Right lobe of liver (tissue), 6 donors: ENCODE measurements around the gene MTA1. TPM values are rescaled to one million over a fixed set of nuclear protein-coding genes. Genes with fewer than 3 reads are reported as not detected.

ENCODE experiments used
- ATAC-seq, 4 donors: fragments of 200-7000 bp; cut with Tn5 transposase; one replicate each; pipeline ENCODE4 v1.9.1; 2020; ENCODE audit warnings: mild to moderate bottlenecking in 4 of 4, moderate library complexity in 4 of 4
- DNase-seq, 3 donors: peaks; one replicate each; pipeline ENCODE4 v3.0.0-alpha.2; 2020
- H3K27ac ChIP-seq, 3 donors: fragments of 200-600 bp; one replicate each; pipeline ENCODE4 v1.8.0; 2022
- H3K27me3 ChIP-seq, 2 donors: fragments of 200-600 bp; one replicate each; pipeline ENCODE4 v1.8.0; 2022
- H3K36me3 ChIP-seq, 4 donors: fragments of 200-600 bp; sonication (generic) in 1 of 4; one replicate each; pipeline versions ENCODE4 v1.5.1 to v1.8.0; 2017 to 2022; ENCODE audit warnings: control low read depth in 1 of 4
- H3K4me1 ChIP-seq, 4 donors: fragments of 200-600 bp; sonication (generic) in 1 of 4; one replicate each; pipeline versions ENCODE4 v1.5.1 to v1.8.0; 2017 to 2022; ENCODE audit warnings: control low read depth in 1 of 4
- H3K4me3 ChIP-seq, 3 donors: fragments of 200-600 bp; one replicate each; pipeline ENCODE4 v1.8.0; 2022
- H3K9me3 ChIP-seq, 4 donors: fragments of 200-600 bp; sonication (generic) in 1 of 4; one replicate each; pipeline versions ENCODE4 v1.5.1 to v1.8.0; 2017 to 2022; ENCODE audit warnings: control low read depth in 1 of 4
- CTCF ChIP-seq, 4 donors: fragments of 200-600 bp in 3 of 4; fragments of 450-650 bp in 1 of 4; IDR thresholded peaks; one replicate each; pipeline versions ENCODE4 v1.5.1 to v1.8.0; 2016 to 2022; ENCODE audit warnings: antibody characterized with exemption in 4 of 4, mild to moderate bottlenecking in 2 of 4
- POLR2A ChIP-seq: fragments of 450-650 bp; IDR thresholded peaks from one replicate; pipeline ENCODE4 v1.6.1; 2017; ENCODE audit warnings: antibody characterized with exemption, mild to moderate bottlenecking
- WGBS: methylation state at CpG from one replicate; pipeline ENCODE4 v1.1.6; 2018; ENCODE audit warnings: low coverage, low lambda C conversion rate; ENCODE audit not compliant: insufficient coverage; ENCODE audit errors: missing lambda C conversion rate; 5-methylcytosine and 5-hydroxymethylcytosine counted together
- intact Hi-C, 2 donors: fragments of 100-400 bp; cut with DNase I; formaldehyde crosslinking; loops; one replicate each; pipeline versions ENCODE4 v1.11.2 to v1.14.1; 2022
- total RNA-seq, 6 experiments: library from RNA; depleted of rRNA in 2 of 6; stranded (reverse); fragments of >200 nt in 2 of 6; fragmentation: NEBNext Ultra II Directional in 3 of 6; extraction: Animal tissue kit (Norgen Biotek cat#: 25700) in 3 of 6; gene quantifications; one replicate each; pipeline versions ENCODE4 v1.1.0 to v1.2.4, GENCODE V29; 2016 to 2023
- donor health status: DM: no; HTN: yes; CAD: no.
- donor health status: DM: no; HTN: no; CAD: no.
- donor health status: DM: no; HTN: no; CAD: no.
- donor health status: DM: no; HTN: yes; CAD: no.
- donor health status: DM: no; HTN: yes; CAD: no.

Gene MTA1
- total RNA-seq, 6 experiments from 2014 or later = 18.6 to 45.1 (median 29.2) TPM

GRCh38 chr14:105517096-105517495 is 97.5 kb downstream of the MTA1 start:
- no peak for TF ChIP-seq POLR2A
- no peak for TF ChIP-seq CTCF (IDR thresholded peaks at IDR 0.05)
- no peaks in the 10 kb centered on the region for H3K4me1 ChIP-seq
- intact Hi-C loops = no loop called here
- H3K9me3 ChIP-seq = no peaks in the 10 kb centered on the region
- H3K36me3 ChIP-seq = no peaks in the 10 kb centered on the region
- no peak overlapping the region for H3K27ac ChIP-seq
- H3K4me3 ChIP-seq = no peak overlapping the region
- no peaks in the 10 kb centered on the region for H3K27me3 ChIP-seq
- DNase-seq (no peak), ATAC-seq (no peak)
- 72% methylated on average over 3 of the region's 5 CpGs for WGBS

GRCh38 chr14:105519946-105520698 is 100.5 kb downstream of the MTA1 start:
- H3K27ac ChIP-seq = no peak overlapping the region
- 66% methylated on average over 10 of the region's 14 CpGs for WGBS
- no peak for ATAC-seq
- H3K4me3 ChIP-seq = no peak overlapping the region
- intact Hi-C loops = loop anchor here in 1 of 2 donors (10.0 kb wide), 1 partner anchor 145 kb away; no protein-coding TSS in a partner anchor
- no peaks in the 10 kb centered on the region for H3K4me1 ChIP-seq
- no peak for DNase-seq
- H3K36me3 ChIP-seq = no peaks in the 10 kb centered on the region
- no peaks in the 10 kb centered on the region for H3K9me3 ChIP-seq
- TF ChIP-seq POLR2A (no peak), CTCF (IDR thresholded peaks at IDR 0.05) (no peak)
- no peaks in the 10 kb centered on the region for H3K27me3 ChIP-seq

Other genes starting within 250 kb of the MTA1 start
- gene NUDT14, start 238.5 kb upstream of the MTA1 start, total RNA-seq = 10 to 100 TPM in 5 of 6 experiments, 1 to 10 TPM in 1; 9.0 to 27.4 (median 11.4) TPM
- gene BTBD6, start 171.3 kb upstream of the MTA1 start, total RNA-seq = 10 to 100 TPM; 16.5 to 25.0 (median 17.7) TPM
- gene BRF1, start 118.8 kb upstream of the MTA1 start, total RNA-seq = 10 to 100 TPM; 13.1 to 17.8 (median 16.2) TPM
- gene PACS2, start 105.1 kb upstream of the MTA1 start, total RNA-seq = 10 to 100 TPM; 19.8 to 26.7 (median 21.5) TPM
- under 1 TPM in 3 of 6 experiments, not detected in 3; 0.07 to 0.44 (median 0.35) TPM for gene TEX22, start 21.3 kb upstream of the MTA1 start, total RNA-seq
- gene CRIP2, start 55.0 kb downstream of the MTA1 start, total RNA-seq = 10 to 100 TPM; 11.2 to 50.0 (median 27.5) TPM
- gene CRIP1, start 67.1 kb downstream of the MTA1 start, total RNA-seq = 1 to 10 TPM in 5 of 6 experiments, under 1 TPM in 1; 0.79 to 5.4 (median 2.7) TPM
- gene TEDC1, start 71.4 kb downstream of the MTA1 start, total RNA-seq = 1 to 10 TPM; 2.2 to 8.1 (median 3.9) TPM
- gene TMEM121, start 106.8 kb downstream of the MTA1 start, total RNA-seq = 1 to 10 TPM in 5 of 6 experiments, under 1 TPM in 1; 0.74 to 3.2 (median 2.2) TPM